Hepatocyte (in vitro differentiated cells): ENCODE measurements around the gene DMGDH. TPM values are rescaled to one million over a fixed set of nuclear protein-coding genes. Genes with fewer than 3 reads are reported as not detected.

ENCODE experiments used
- DNase-seq: peaks from one replicate; pipeline ENCODE4 v3.0.0-alpha.2; 2016; ENCODE audit warnings: low spot score
- H2AFZ ChIP-seq: fragments of 200-600 bp; sonication (generic); 2 replicates; pipeline ENCODE4 v1.6.0; 2016; ENCODE audit warnings: antibody characterized with exemption, mild to moderate bottlenecking
- H3K27ac ChIP-seq: fragments of 200-600 bp; sonication (generic); 2 replicates; pipeline ENCODE4 v1.5.1; 2016; ENCODE audit warnings: mild to moderate bottlenecking
- H3K27me3 ChIP-seq: fragments of 200-600 bp; sonication (generic); 2 replicates; pipeline ENCODE4 v1.6.1; 2016
- H3K36me3 ChIP-seq: fragments of 200-600 bp; sonication (generic); replicated peaks from 2 replicates; pipeline ENCODE4 v1.5.1; 2016; ENCODE audit warnings: low read depth; ENCODE audit not compliant: insufficient read depth
- H3K4me1 ChIP-seq: fragments of 200-600 bp; sonication (generic); 2 replicates; pipeline ENCODE4 v1.5.1; 2016; ENCODE audit warnings: mild to moderate bottlenecking, moderate library complexity; ENCODE audit not compliant: insufficient read depth
- H3K4me2 ChIP-seq: fragments of 200-600 bp; sonication (generic); 2 replicates; pipeline ENCODE4 v1.6.0; 2016
- H3K4me3 ChIP-seq: fragments of 200-600 bp; sonication (generic); 2 replicates; pipeline ENCODE4 v1.5.1; 2016; ENCODE audit warnings: mild to moderate bottlenecking
- H3K79me2 ChIP-seq: fragments of 200-600 bp; sonication (generic); 2 replicates; pipeline ENCODE4 v1.6.0; 2017; ENCODE audit warnings: mild to moderate bottlenecking
- H3K9me2 ChIP-seq: fragments of 200-600 bp; sonication (generic); replicated peaks from 2 replicates; pipeline ENCODE4 v1.6.0; 2017; ENCODE audit warnings: mild to moderate bottlenecking; ENCODE audit not compliant: insufficient read depth
- H3K9me3 ChIP-seq: fragments of 200-600 bp; sonication (generic); 2 replicates; pipeline ENCODE4 v1.5.1; 2016; ENCODE audit warnings: low read depth, mild to moderate bottlenecking
- H4K20me1 ChIP-seq: fragments of 200-600 bp; sonication (generic); 2 replicates; pipeline ENCODE4 v1.6.0; 2016; ENCODE audit warnings: mild to moderate bottlenecking; ENCODE audit not compliant: insufficient read depth, poor library complexity, severe bottlenecking
- CTCF ChIP-seq: fragments of 200-600 bp; sonication (generic); IDR thresholded peaks from 2 replicates; pipeline ENCODE4 v1.5.1; 2016; ENCODE audit warnings: antibody characterized with exemption, mild to moderate bottlenecking; ENCODE audit not compliant: poor library complexity
- EZH2 ChIP-seq: fragments of 200-600 bp; sonication (generic); IDR thresholded peaks from 2 replicates; pipeline ENCODE4 v1.6.1; 2016; ENCODE audit warnings: antibody characterized with exemption, mild to moderate bottlenecking, borderline replicate concordance
- EZH2phosphoT487 ChIP-seq: fragments of 200-600 bp; sonication (generic); IDR thresholded peaks from one replicate; pipeline ENCODE4 v1.6.1; 2018; ENCODE audit warnings: antibody characterized with exemption, mild to moderate bottlenecking, low read depth, moderate library complexity; ENCODE audit not compliant: unreplicated experiment, severe bottlenecking
- WGBS: methylation state at CpG from one replicate; pipeline ENCODE4 v1.1.6; 2016; ENCODE audit warnings: low lambda C conversion rate; ENCODE audit errors: missing lambda C conversion rate; 5-methylcytosine and 5-hydroxymethylcytosine counted together
- polyA plus RNA-seq: library from polyadenylated mRNA; unstranded; fragments of >200 nt; fragmentation: Nextera tagmentation; extraction: Ambion mirVana; gene quantifications from 2 replicates; pipeline ENCODE4 v1.2.1, GENCODE V29; 2016
- total RNA-seq: library from RNA; depleted of rRNA; stranded (reverse); fragments of >200 nt; gene quantifications from 2 replicates; pipeline ENCODE4 v1.2.3, GENCODE V29; 2014

The DMGDH gene
- total and polyA plus RNA-seq, 2 experiments from 2014 or later: 0.87 TPM

GRCh38 chr5:79111387-79111959 lies 42.0 kb upstream of the DMGDH start, which contains the start of gene BHMT:
Gene BHMT, plus strand, starts transcription at chr5:79111809. Its CDS starts 77 bp downstream, at chr5:79111886.
- DNase-seq: peak; percentile 20
- 18% methylated on average over 30 of the region's 32 CpGs for WGBS
- Histone ChIP-seq H3K4me1 (peaks cover 11% of the 10 kb centered on the region), H3K4me3 (no peak within 1 kb of the TSS), H4K20me1 (no peaks in the 10 kb centered on the region), H3K4me2 (peak within 1 kb of the TSS; percentile 77), H3K9me3 (no peaks in the 10 kb centered on the region), H3K27ac (no peak within 1 kb of the TSS), H3K79me2 (no peaks in the 10 kb centered on the region), H3K27me3 (peaks cover 62% of the 10 kb centered on the region), H3K9me2 (no peaks in the 10 kb centered on the region), H2AFZ (no peak within 1 kb of the TSS), H3K36me3 (no peaks in the 10 kb centered on the region)
- TF ChIP-seq EZH2phosphoT487 (no peak), EZH2 (no peak), CTCF (no peak)

GRCh38 chr5:79109527-79110492 lies 40.3 kb upstream of the DMGDH start:
- H3K36me3 ChIP-seq: no peaks in the 10 kb centered on the region
- H3K27ac ChIP-seq: no peak overlapping the region
- H3K9me2 ChIP-seq: no peaks in the 10 kb centered on the region
- TF ChIP-seq EZH2phosphoT487 (no peak), EZH2 (peak; percentile 61), CTCF (peak; percentile 41)
- no peaks in the 10 kb centered on the region for H3K9me3 ChIP-seq
- peaks cover 11% of the 10 kb centered on the region for H3K4me1 ChIP-seq
- H3K4me3 ChIP-seq: no peak overlapping the region
- DNase-seq: peak; percentile 34
- H3K79me2 ChIP-seq: no peaks in the 10 kb centered on the region
- H2AFZ ChIP-seq: no peak overlapping the region
- WGBS: 43% methylated on average over 15 of the region's 15 CpGs
- no peaks in the 10 kb centered on the region for H4K20me1 ChIP-seq
- peaks cover 54% of the 10 kb centered on the region for H3K27me3 ChIP-seq
- no peak overlapping the region for H3K4me2 ChIP-seq

GRCh38 chr5:79108792-79109191 lies 39.3 kb upstream of the DMGDH start:
- no peak for DNase-seq
- Histone ChIP-seq H3K4me1 (peaks cover 11% of the 10 kb centered on the region), H3K4me3 (no peak overlapping the region), H4K20me1 (no peaks in the 10 kb centered on the region), H3K4me2 (no peak overlapping the region), H2AFZ (no peak overlapping the region), H3K9me3 (no peaks in the 10 kb centered on the region), H3K79me2 (no peaks in the 10 kb centered on the region), H3K9me2 (no peaks in the 10 kb centered on the region), H3K27me3 (peaks cover 46% of the 10 kb centered on the region), H3K36me3 (no peaks in the 10 kb centered on the region), H3K27ac (no peak overlapping the region)
- 70% methylated on average over 8 of the region's 8 CpGs for WGBS
- TF ChIP-seq EZH2 (no peak), CTCF (no peak), EZH2phosphoT487 (no peak)
